Astrocyte of the cerebellum (primary cell): ENCODE results near the gene LPCAT2.
A peak's percentile ranks its signal among the peaks of the same experiment; 100 is the strongest.

ENCODE experiments used
- DNase-seq: peaks from one replicate; pipeline ENCODE4 v3.0.0-alpha.2; 2011; ENCODE audit warnings: low read depth
- H3K4me3 ChIP-seq: 2 replicates; pipeline ENCODE4 v1.5.1; 2011; ENCODE audit warnings: mild to moderate bottlenecking, low read depth, low read length, moderate library complexity
- in situ Hi-C: cut with HindIII; loops from 2 replicates; pipeline ENCODE4 v1.10.0; 2017; ENCODE audit warnings: low sequenced_read_pairs
- TF ChIP-seq, protein P1 (sequence below): IDR thresholded peaks from 2 replicates; pipeline ENCODE4 v1.5.1; 2012; ENCODE audit warnings: low read length, low read depth, moderate library complexity, mild to moderate bottlenecking; ENCODE audit errors: missing control alignments

Gene LPCAT2, protein sequence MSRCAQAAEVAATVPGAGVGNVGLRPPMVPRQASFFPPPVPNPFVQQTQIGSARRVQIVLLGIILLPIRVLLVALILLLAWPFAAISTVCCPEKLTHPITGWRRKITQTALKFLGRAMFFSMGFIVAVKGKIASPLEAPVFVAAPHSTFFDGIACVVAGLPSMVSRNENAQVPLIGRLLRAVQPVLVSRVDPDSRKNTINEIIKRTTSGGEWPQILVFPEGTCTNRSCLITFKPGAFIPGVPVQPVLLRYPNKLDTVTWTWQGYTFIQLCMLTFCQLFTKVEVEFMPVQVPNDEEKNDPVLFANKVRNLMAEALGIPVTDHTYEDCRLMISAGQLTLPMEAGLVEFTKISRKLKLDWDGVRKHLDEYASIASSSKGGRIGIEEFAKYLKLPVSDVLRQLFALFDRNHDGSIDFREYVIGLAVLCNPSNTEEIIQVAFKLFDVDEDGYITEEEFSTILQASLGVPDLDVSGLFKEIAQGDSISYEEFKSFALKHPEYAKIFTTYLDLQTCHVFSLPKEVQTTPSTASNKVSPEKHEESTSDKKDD

GRCh38 chr16:55508941-55509931 is at the start of gene LPCAT2:
TSS of gene LPCAT2 (plus strand) at chr16:55509072. CDS start at chr16:55509182, 110 bp downstream.
- TF ChIP-seq, protein P1, sequence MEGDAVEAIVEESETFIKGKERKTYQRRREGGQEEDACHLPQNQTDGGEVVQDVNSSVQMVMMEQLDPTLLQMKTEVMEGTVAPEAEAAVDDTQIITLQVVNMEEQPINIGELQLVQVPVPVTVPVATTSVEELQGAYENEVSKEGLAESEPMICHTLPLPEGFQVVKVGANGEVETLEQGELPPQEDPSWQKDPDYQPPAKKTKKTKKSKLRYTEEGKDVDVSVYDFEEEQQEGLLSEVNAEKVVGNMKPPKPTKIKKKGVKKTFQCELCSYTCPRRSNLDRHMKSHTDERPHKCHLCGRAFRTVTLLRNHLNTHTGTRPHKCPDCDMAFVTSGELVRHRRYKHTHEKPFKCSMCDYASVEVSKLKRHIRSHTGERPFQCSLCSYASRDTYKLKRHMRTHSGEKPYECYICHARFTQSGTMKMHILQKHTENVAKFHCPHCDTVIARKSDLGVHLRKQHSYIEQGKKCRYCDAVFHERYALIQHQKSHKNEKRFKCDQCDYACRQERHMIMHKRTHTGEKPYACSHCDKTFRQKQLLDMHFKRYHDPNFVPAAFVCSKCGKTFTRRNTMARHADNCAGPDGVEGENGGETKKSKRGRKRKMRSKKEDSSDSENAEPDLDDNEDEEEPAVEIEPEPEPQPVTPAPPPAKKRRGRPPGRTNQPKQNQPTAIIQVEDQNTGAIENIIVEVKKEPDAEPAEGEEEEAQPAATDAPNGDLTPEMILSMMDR: no peak
- H3K4me3 ChIP-seq: peak within 1 kb of the TSS; percentile 66

DNA sequence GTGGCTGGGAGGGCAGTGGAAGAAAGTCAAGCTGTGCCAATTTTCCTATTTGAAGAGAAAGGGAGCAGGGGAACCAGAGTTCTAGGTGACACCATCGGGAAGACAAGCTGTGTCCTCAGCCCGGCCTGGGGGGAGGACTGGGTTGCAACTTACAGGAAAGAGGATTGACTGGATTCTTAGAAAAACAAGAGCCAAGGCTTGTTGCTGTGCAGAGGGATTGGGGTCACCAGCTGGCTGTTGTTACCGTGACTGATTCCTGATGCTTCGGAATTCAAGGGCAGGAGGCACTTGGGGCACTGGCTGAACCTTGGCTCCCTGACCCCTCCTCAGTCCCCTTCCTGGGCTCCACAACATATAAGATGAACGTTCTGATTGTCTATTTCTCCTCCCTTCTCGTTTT is 46.6 kb upstream of the LPCAT2 start:
- TF ChIP-seq, protein P1: no peak
- in situ Hi-C loops: no loop called here
- DNase-seq: no peak
- no peak overlapping the region for H3K4me3 ChIP-seq

More at GRCh38 chr16:55508941-55509931, at the start of gene LPCAT2:
- DNase-seq: peak; percentile 62
- in situ Hi-C loops: no loop called here

GRCh38 chr16:55464375-55464774 is 44.5 kb upstream of the LPCAT2 start:
- no peak for DNase-seq
- in situ Hi-C loops: no loop called here
- TF ChIP-seq, protein P1: no peak
- no peak overlapping the region for H3K4me3 ChIP-seq

- TF ChIP-seq, protein P1: peak; percentile 97
- peak; percentile 76 for DNase-seq
- no peak overlapping the region for H3K4me3 ChIP-seq
- in situ Hi-C loops: loop anchor here (5.0 kb wide), 1 partner anchor 87 kb away; no protein-coding TSS in a partner anchor
Observed at GRCh38 chr16:55465077-55465896, 43.6 kb upstream of the LPCAT2 start.

DNA sequence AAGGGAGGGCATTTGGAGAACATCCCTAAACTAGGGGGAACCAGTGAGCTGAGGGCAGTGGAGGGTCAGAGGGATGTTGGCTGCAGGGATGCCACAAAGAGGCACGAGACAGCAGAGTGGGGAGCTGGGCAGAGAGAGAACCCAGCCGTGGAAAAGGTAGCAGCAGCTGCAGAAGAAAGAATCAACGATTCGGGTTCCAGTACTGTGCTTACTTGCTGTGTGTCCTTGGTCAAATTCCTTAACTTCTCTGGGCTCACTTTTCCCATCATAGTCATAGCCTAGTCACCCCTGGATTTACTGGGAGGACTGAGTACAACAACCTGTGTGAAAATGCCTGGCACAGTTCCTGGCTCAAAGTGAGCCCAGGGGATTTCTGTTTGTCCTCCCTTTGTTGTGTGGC is 42.7 kb upstream of the LPCAT2 start:
- in situ Hi-C loops: loop anchor here (5.0 kb wide), 1 partner anchor 86 kb away; no protein-coding TSS in a partner anchor
- no peak for DNase-seq
- TF ChIP-seq, protein P1: no peak
- H3K4me3 ChIP-seq: no peak overlapping the region
